Ascending aorta (tissue), 2 donors: Measurements from ENCODE around the gene SLC27A4. TPM values are rescaled to one million over a fixed set of nuclear protein-coding genes. Genes with fewer than 3 reads are reported as not detected.

Experiments
- DNase-seq, 2 donors: peaks; one replicate each; pipeline ENCODE4 v3.0.0-alpha.2; 2019; ENCODE audit warnings: low spot score in 2 of 2
- H3K27ac ChIP-seq, 2 donors: fragments of 200-600 bp; sonication (generic); one replicate each; pipeline ENCODE4 v1.5.1; 2016 to 2017; ENCODE audit warnings: mild to moderate bottlenecking in 1 of 2
- H3K27me3 ChIP-seq: fragments of 200-600 bp; sonication (generic); one replicate; pipeline ENCODE4 v1.5.1; 2017
- H3K36me3 ChIP-seq, 2 donors: fragments of 200-600 bp; sonication (generic); one replicate each; pipeline ENCODE4 v1.5.1; 2016
- H3K4me1 ChIP-seq, 2 donors: fragments of 200-600 bp; sonication (generic); one replicate each; pipeline ENCODE4 v1.5.1; 2016 to 2017; ENCODE audit warnings: mild to moderate bottlenecking in 1 of 2
- H3K4me3 ChIP-seq, 2 donors: fragments of 200-600 bp; sonication (generic); one replicate each; pipeline ENCODE4 v1.5.1; 2016 to 2017; ENCODE audit warnings: mild to moderate bottlenecking in 1 of 2
- H3K9me3 ChIP-seq, 2 donors: fragments of 200-600 bp; sonication (generic); one replicate each; pipeline ENCODE4 v1.5.1; 2016
- CTCF ChIP-seq, 3 experiments: fragments of 200-600 bp in 2 of 3; fragments of 450-650 bp in 1 of 3; sonication (generic) in 2 of 3; IDR thresholded peaks; one replicate each; pipeline ENCODE4 v1.5.1; 2016 to 2019; ENCODE audit warnings: antibody characterized with exemption in 3 of 3, mild to moderate bottlenecking in 1 of 3, moderate library complexity in 1 of 3
- intact Hi-C: fragments of 100-400 bp; cut with DNase I; formaldehyde crosslinking; loops from one replicate; pipeline ENCODE4 v1.15.1; 2023
- total RNA-seq: library from RNA; depleted of rRNA; stranded (reverse); fragments of >200 nt; gene quantifications from one replicate; pipeline ENCODE4 v1.1.0, GENCODE V29; 2016

Gene SLC27A4
- total RNA-seq, 1 donor from 2014 or later: 16.6 TPM

- Histone ChIP-seq H3K4me3 (peak overlapping the region; percentile 72 to 76), H3K36me3 (peaks cover 26 to 36% of the 10 kb centered on the region in 2 donors), H3K27me3 (no peaks in the 10 kb centered on the region), H3K4me1 (peaks cover 11 to 17% of the 10 kb centered on the region in 2 donors), H3K9me3 (no peaks in the 10 kb centered on the region), H3K27ac (peak overlapping the region; percentile 82 to 85)
- intact Hi-C loops: loop anchor here (1.0 to 5.0 kb wide), 5 partner anchors 18 to 195 kb away; partner anchors contain the start of genes GOLGA2, ODF2, PTGES2 and SLC27A4
- TF ChIP-seq CTCF (IDR thresholded peaks at IDR 0.05): no peak
- DNase-seq: no peak
Observed at GRCh38 chr9:128321879-128322403, 18.4 kb upstream of the SLC27A4 start.

DNA sequence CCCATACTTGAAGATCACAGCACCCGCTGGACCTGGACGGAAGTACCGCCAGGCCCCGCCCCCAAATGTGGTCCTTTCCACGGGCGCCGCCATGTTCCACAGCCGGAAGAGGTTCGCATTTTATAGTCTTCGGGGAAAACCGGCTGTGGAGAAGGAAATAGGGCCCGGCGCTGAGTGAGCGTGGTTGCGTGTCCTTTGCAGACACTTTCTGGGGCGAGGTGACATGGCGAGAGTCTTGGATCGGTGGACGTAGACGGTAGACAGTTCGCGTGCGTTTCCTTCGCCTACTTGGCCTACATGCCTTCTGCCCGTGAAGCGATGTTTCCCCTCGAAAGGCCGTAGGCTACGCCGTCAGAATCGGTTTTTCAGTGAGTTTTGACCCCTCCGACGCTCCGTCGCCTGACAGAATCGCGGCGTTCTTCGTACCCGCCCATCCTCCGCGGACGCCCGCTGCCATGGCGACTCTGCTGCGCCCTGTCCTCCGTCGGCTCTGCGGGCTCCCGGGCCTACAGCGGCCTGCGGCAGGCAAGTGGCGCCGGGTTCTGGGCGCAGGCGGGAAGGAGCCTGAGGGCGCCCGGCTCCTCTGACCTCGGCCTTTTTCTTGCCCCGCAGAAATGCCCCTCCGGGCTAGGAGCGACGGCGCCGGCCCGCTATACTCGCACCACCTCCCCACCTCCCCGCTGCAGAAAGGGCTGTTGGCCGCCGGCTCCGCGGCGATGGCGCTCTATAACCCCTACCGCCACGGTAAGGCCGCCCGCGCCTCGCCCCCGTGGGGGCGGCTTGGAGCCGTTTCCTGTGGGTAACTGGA is 17.7 kb upstream of the SLC27A4 start, which contains the start of the genes COQ4 and TRUB2:
Gene COQ4, plus strand, starts transcription at position 436 of the 808 bp plus-strand sequence. Its CDS starts 20 bp downstream, at position 456.
Gene TRUB2, minus strand, starts transcription at position 44 of the 808 bp plus-strand sequence. Its CDS starts 39 bp downstream, at position 5.
- H3K27ac ChIP-seq: peak within 1 kb of the TSS; percentile 82 to 85
- H3K36me3 ChIP-seq: peaks cover 23 to 31% of the 10 kb centered on the region in 2 donors
- no peak for TF ChIP-seq CTCF (IDR thresholded peaks at IDR 0.05)
- intact Hi-C loops: loop anchor here (1.0 to 5.0 kb wide), 5 partner anchors 18 to 195 kb away; partner anchors contain the start of genes GOLGA2, ODF2, PTGES2 and SLC27A4
- peak within 1 kb of the TSS; percentile 72 to 76 for H3K4me3 ChIP-seq
- H3K4me1 ChIP-seq: peaks cover 11 to 17% of the 10 kb centered on the region in 2 donors
- H3K27me3 ChIP-seq: no peaks in the 10 kb centered on the region
- H3K9me3 ChIP-seq: no peaks in the 10 kb centered on the region
- peak; percentile 72 to 97 for DNase-seq

GRCh38 chr9:128323212-128323730 is 17.1 kb upstream of the SLC27A4 start:
- DNase-seq: no peak
- TF ChIP-seq CTCF (IDR thresholded peaks at IDR 0.05): no peak
- Histone ChIP-seq H3K27me3 (no peaks in the 10 kb centered on the region), H3K27ac (peak overlapping the region; percentile 82 to 85), H3K9me3 (no peaks in the 10 kb centered on the region), H3K4me1 (peaks cover 11 to 17% of the 10 kb centered on the region in 2 donors), H3K4me3 (peak overlapping the region; percentile 72 to 76), H3K36me3 (peaks cover 22 to 29% of the 10 kb centered on the region in 2 donors)
- intact Hi-C loops: loop anchor here (2.0 to 5.0 kb wide), 3 partner anchors 48 to 196 kb away; partner anchors contain the start of genes ODF2, PTGES2 and URM1

GRCh38 chr9:128323791-128324190 is 16.5 kb upstream of the SLC27A4 start:
- Histone ChIP-seq H3K27me3 (no peaks in the 10 kb centered on the region), H3K9me3 (no peaks in the 10 kb centered on the region), H3K36me3 (peaks cover 17 to 25% of the 10 kb centered on the region in 2 donors), H3K4me1 (peaks cover 11 to 17% of the 10 kb centered on the region in 2 donors), H3K27ac (no peak overlapping the region), H3K4me3 (peak overlapping the region; percentile 72 to 76)
- no peak for DNase-seq
- no peak for TF ChIP-seq CTCF (IDR thresholded peaks at IDR 0.05)
- intact Hi-C loops: loop anchor here (2.0 to 5.0 kb wide), 3 partner anchors 47 to 196 kb away; partner anchors contain the start of genes ODF2, PTGES2 and URM1

- peaks cover 15 to 25% of the 10 kb centered on the region in 2 donors for H3K36me3 ChIP-seq
- TF ChIP-seq CTCF (IDR thresholded peaks at IDR 0.05): no peak
- intact Hi-C loops: loop anchor here (5.0 kb wide), 2 partner anchors 133 to 197 kb away; partner anchors contain the start of genes ODF2 and PTGES2
Observed at GRCh38 chr9:128324401-128324800, 15.9 kb upstream of the SLC27A4 start.

More at GRCh38 chr9:128324401-128324800, 15.9 kb upstream of the SLC27A4 start:
- no peaks in the 10 kb centered on the region for H3K9me3 ChIP-seq
- no peak for DNase-seq
- no peak overlapping the region for H3K4me3 ChIP-seq
- no peak overlapping the region for H3K27ac ChIP-seq
- H3K27me3 ChIP-seq: no peaks in the 10 kb centered on the region
- peaks cover 11 to 17% of the 10 kb centered on the region in 2 donors for H3K4me1 ChIP-seq
